Kasumi-1 (cell line): ENCODE data around the gene CYP27A1.

Experiments used
- DNase-seq, 2 experiments: peaks; one replicate each; lab custom pipeline; 2025; lab: John Stamatoyannopoulos, UW

CYP27A1 gene

GRCh38 chr2:218858671-218859555 lies 77.0 kb downstream of the CYP27A1 start:
- DNase-seq = no peak

GRCh38 chr2:218859556-218859987 lies 77.6 kb downstream of the CYP27A1 start, which contains the start of gene WNT6:
TSS of gene WNT6 (plus strand) at chr2:218859805. CDS start at chr2:218860038, 233 bp downstream.
- DNase-seq = no peak

- no peak for DNase-seq
Observed at GRCh38 chr2:218859988-218860831, 78.3 kb downstream of the CYP27A1 start.

GRCh38 chr2:218860950-218861381 lies 79.0 kb downstream of the CYP27A1 start:
- DNase-seq = no peak

GRCh38 chr2:218861645-218862318 lies 79.8 kb downstream of the CYP27A1 start:
- DNase-seq = no peak

GRCh38 chr2:218863021-218863520 lies 81.1 kb downstream of the CYP27A1 start:
- DNase-seq = no peak
